GM12873 (cell line): ENCODE results near the gene VPS26A.

Experiments used
- CTCF ChIP-seq: IDR thresholded peaks from 2 replicates; pipeline ENCODE4 v1.5.1; 2012; ENCODE audit warnings: low read depth, mild to moderate bottlenecking, moderate library complexity, low read length, control low read depth; ENCODE audit not compliant: insufficient read depth; ENCODE audit errors: missing control alignments

Gene VPS26A

GRCh38 chr10:69216577-69217118, 92.7 kb downstream of the VPS26A start:
- no peak for TF ChIP-seq CTCF

- no peak for TF ChIP-seq CTCF
Measured at GRCh38 chr10:69217119-69217754, 93.3 kb downstream of the VPS26A start.

GRCh38 chr10:69218831-69219230, 94.9 kb downstream of the VPS26A start:
- no peak for TF ChIP-seq CTCF

GRCh38 chr10:69220041-69220451, 96.1 kb downstream of the VPS26A start, which contains the start of gene HKDC1:
Gene HKDC1 (plus strand): TSS chr10:69220332. CDS start chr10:69220436, 104 bp downstream.
- TF ChIP-seq CTCF = no peak

GRCh38 chr10:69220507-69220906, 96.5 kb downstream of the VPS26A start:
- TF ChIP-seq CTCF = no peak
